Testis (tissue), 3 donors: ENCODE results near the gene LSM10. TPM values are rescaled to one million over a fixed set of nuclear protein-coding genes. Genes with fewer than 3 reads are reported as not detected.

Experiments
- DNase-seq: peaks from one replicate; pipeline ENCODE4 v3.0.0-alpha.2; 2019
- H3K27ac ChIP-seq, 2 donors: fragments of 200-600 bp; sonication (generic); one replicate each; pipeline ENCODE4 v1.5.1; 2019
- H3K27me3 ChIP-seq: fragments of 200-600 bp; sonication (generic); one replicate; pipeline ENCODE4 v1.5.1; 2019
- H3K36me3 ChIP-seq: fragments of 200-600 bp; sonication (generic); one replicate; pipeline ENCODE4 v1.5.1; 2017; ENCODE audit warnings: low read depth; ENCODE audit errors: missing control alignments
- H3K4me1 ChIP-seq: fragments of 200-600 bp; sonication (generic); one replicate; pipeline ENCODE4 v1.5.1; 2019
- H3K4me3 ChIP-seq, 2 donors: fragments of 200-600 bp; sonication (generic); one replicate each; pipeline ENCODE4 v1.5.1; 2017 to 2019
- H3K9me3 ChIP-seq: fragments of 200-600 bp; sonication (generic); one replicate; pipeline ENCODE4 v1.5.1; 2017
- CTCF ChIP-seq, 3 experiments: fragments of 450-650 bp in 2 of 3; fragments of 200-600 bp in 1 of 3; sonication (generic) in 1 of 3; IDR thresholded peaks; one replicate each; pipeline ENCODE4 v1.5.1; 2016 to 2019; ENCODE audit warnings: antibody characterized with exemption in 3 of 3, mild to moderate bottlenecking in 2 of 3, moderate library complexity in 1 of 3
- POLR2A ChIP-seq: fragments of 450-650 bp; IDR thresholded peaks from one replicate; pipeline ENCODE4 v1.6.1; 2017; ENCODE audit warnings: antibody characterized with exemption, mild to moderate bottlenecking, moderate library complexity
- WGBS, 2 donors: methylation state at CpG; one replicate each; pipeline ENCODE4 v1.1.5; 2018; 5-methylcytosine and 5-hydroxymethylcytosine counted together
- intact Hi-C: fragments of 100-400 bp; cut with DNase I; formaldehyde crosslinking; loops from one replicate; pipeline ENCODE4 v1.15.1; 2023; ENCODE audit warnings: low total_unique reads
- polyA plus RNA-seq: library from polyadenylated mRNA; stranded (reverse); fragments of 350-450 nt; fragmentation: Illumina TruSeq; extraction: RNeasy Lipid Tissue Mini Kit (QIAGEN cat#74804); gene quantifications from one replicate; pipeline ENCODE4 v1.2.3, GENCODE V29; 2014; ENCODE audit warnings: low read depth, low replicate concordance; ENCODE audit not compliant: insufficient read depth
- total RNA-seq, 2 donors: library from RNA; depleted of rRNA; stranded (reverse); fragments of >200 nt; gene quantifications; one replicate each; pipeline ENCODE4 v1.2.3, GENCODE V29; 2016

The LSM10 gene
- total and polyA plus RNA-seq, 3 donors from 2014 or later: 69.1 to 106 (median 73.6) TPM

GRCh38 chr1:36400825-36401601 lies 3.3 kb upstream of the LSM10 start:
- Histone ChIP-seq H3K27me3 (no peaks in the 10 kb centered on the region), H3K27ac (peak overlapping the region in 1 of 2 donors; percentile 15), H3K36me3 (no peaks in the 10 kb centered on the region), H3K4me3 (peak overlapping the region in 1 of 2 donors; percentile 7), H3K9me3 (no peaks in the 10 kb centered on the region), H3K4me1 (peaks cover 19% of the 10 kb centered on the region)
- intact Hi-C loops: no loop called here
- TF ChIP-seq POLR2A (no peak), CTCF (IDR thresholded peaks at IDR 0.05) (no peak)
- DNase-seq: peak; percentile 60
- 70 to 76% methylated on average over 12 to 22 of the region's 22 CpGs for WGBS, 2 donors

GRCh38 chr1:36400514-36400824 lies 2.8 kb upstream of the LSM10 start:
- DNase-seq: no peak
- peak overlapping the region in 1 of 2 donors; percentile 7 for H3K4me3 ChIP-seq
- peaks cover 19% of the 10 kb centered on the region for H3K4me1 ChIP-seq
- no peaks in the 10 kb centered on the region for H3K27me3 ChIP-seq
- intact Hi-C loops: no loop called here
- H3K9me3 ChIP-seq: no peaks in the 10 kb centered on the region
- H3K27ac ChIP-seq: no peak overlapping the region
- TF ChIP-seq CTCF (IDR thresholded peaks at IDR 0.05) (no peak), POLR2A (no peak)
- no peaks in the 10 kb centered on the region for H3K36me3 ChIP-seq
- 76 to 80% methylated on average over 10 of the region's 10 CpGs for WGBS, 2 donors

GRCh38 chr1:36398370-36398977 lies 766 bp upstream of the LSM10 start:
- intact Hi-C loops: no loop called here
- TF ChIP-seq POLR2A: no peak
- no peak for TF ChIP-seq CTCF (IDR thresholded peaks at IDR 0.05)
- no peak for DNase-seq
- Histone ChIP-seq H3K4me1 (peaks cover 19% of the 10 kb centered on the region), H3K4me3 (peak overlapping the region in 1 of 2 donors; percentile 97), H3K36me3 (no peaks in the 10 kb centered on the region), H3K9me3 (no peaks in the 10 kb centered on the region), H3K27me3 (no peaks in the 10 kb centered on the region), H3K27ac (peak overlapping the region; percentile 87 to 96)
- 62 to 66% methylated on average over 7 of the region's 7 CpGs for WGBS, 2 donors

GRCh38 chr1:36397083-36397377 lies 678 bp downstream of the LSM10 start:
- Histone ChIP-seq H3K4me1 (peaks cover 24% of the 10 kb centered on the region), H3K36me3 (no peaks in the 10 kb centered on the region), H3K9me3 (no peaks in the 10 kb centered on the region), H3K27me3 (no peaks in the 10 kb centered on the region), H3K27ac (peak overlapping the region; percentile 87 to 96), H3K4me3 (peak overlapping the region; percentile 69 to 97)
- DNase-seq: no peak
- 2 to 4% methylated on average over 5 of the region's 5 CpGs for WGBS, 2 donors
- TF ChIP-seq CTCF (IDR thresholded peaks at IDR 0.05) (no peak), POLR2A (no peak)
- intact Hi-C loops: no loop called here

- no peak overlapping the region for H3K4me3 ChIP-seq
- TF ChIP-seq POLR2A: no peak
- TF ChIP-seq CTCF (IDR thresholded peaks at IDR 0.05): no peak
- H3K4me1 ChIP-seq: peaks cover 24% of the 10 kb centered on the region
These were observed 1.3 kb downstream of the LSM10 start for GRCh38 chr1:36396359-36396758.

More at GRCh38 chr1:36396359-36396758, 1.3 kb downstream of the LSM10 start:
- no peaks in the 10 kb centered on the region for H3K27me3 ChIP-seq
- 70 to 83% methylated on average over 6 of the region's 6 CpGs for WGBS, 2 donors
- no peaks in the 10 kb centered on the region for H3K9me3 ChIP-seq
- H3K36me3 ChIP-seq: no peaks in the 10 kb centered on the region
- intact Hi-C loops: no loop called here
- DNase-seq: peak; percentile 36
- peak overlapping the region; percentile 15 to 87 for H3K27ac ChIP-seq
